ENCODE results near the gene RASA4B.
"Not testable (repeated sequence)": the region's sequence is repeated elsewhere in the genome, so short reads cannot be mapped to it uniquely, and the experiment has no call there.

Gene RASA4B

DNA sequence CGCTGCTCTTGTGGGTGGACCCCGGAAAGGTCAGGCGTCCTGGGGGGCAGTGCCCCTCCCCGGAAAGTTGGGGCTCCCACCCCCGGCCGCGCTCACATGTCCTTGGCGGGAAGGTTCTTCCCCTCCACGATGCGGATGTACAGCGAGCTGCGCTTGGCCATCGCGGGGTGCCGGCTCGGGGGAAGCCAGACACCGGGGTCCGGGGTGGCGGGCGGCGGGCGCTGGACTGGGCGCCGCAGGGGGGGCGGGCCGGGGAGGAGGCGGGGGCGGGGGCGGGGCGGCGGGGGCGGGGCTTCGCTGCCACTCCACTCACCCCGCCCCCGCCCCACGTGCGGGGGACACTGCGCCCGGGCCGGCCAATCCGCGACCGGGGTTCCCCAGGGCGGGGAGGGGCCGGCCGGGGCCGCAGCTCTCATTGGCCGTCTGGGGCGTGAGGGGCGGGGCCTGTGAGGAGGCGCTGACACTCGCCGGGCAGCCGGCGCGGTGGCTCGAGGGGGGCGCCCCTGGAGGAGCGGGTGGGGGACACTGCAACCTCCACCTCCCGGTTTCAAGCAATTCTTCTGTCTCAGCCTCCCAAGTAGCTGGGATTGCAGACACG is at the start of gene RASA4B:
TSS of gene RASA4B (minus strand) at position 228 of the 598 bp plus-strand sequence. CDS start at position 161, 67 bp downstream.
- not testable (repeated sequence) for DNase-seq (ENCODE audit: low read depth)

DNA sequence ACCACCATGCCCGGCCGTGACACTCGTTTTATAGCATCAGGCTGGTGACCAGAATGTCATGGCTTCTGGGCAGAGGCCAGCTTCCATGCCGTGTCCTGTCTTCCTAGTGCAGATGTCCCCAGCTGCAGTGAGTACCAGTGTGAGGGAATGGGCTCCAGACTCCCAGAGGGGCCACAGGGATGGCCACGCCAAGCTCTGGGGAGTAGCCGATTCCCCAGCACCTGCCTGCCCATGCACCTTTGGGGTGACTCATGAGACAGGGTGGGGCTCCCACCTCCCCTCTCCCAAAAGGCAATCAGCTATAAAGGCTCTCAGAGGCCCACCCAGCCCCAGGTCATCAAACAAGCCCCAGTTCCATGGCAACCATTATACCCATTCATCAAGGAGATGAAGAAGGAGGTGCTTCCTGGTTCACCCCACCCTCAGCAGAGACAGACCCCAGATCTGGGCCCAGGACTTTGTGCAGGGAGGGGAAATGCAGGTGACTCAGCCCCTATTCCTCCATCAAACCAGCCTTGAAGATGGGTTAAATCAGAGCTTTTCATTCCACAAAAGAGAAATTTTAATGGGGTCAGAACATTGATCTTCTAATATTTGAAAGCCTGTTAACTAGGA is 33.3 kb upstream of the RASA4B start, which contains the start of gene SPDYE2:
TSS of gene SPDYE2 (plus strand) at position 419 of the 615 bp plus-strand sequence. CDS start 2,030 bp downstream, outside the sequence.
- DNase-seq (ENCODE audit: low read depth) = not testable (repeated sequence)

DNA sequence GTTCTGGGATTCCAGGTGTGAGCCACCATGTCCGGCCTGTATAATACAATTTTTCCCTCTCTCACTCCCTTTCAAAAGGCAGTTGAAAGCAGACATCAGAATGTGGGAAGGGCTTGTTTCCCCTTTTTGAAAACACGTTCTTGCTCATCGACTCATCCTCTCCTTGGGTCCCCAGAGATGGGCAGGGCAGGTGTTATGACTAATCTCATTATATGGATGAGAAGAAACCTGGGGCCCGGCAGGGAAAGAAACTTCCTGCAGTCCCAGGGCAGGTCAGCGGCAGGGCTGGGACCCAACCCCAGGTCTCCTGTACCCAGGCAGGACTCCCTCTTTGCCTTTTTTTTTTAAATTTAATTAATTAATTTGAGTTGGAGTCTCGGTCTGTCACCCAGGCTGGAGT is 28.8 kb upstream of the RASA4B start:
- DNase-seq (ENCODE audit: low read depth) = not testable (repeated sequence)

DNA sequence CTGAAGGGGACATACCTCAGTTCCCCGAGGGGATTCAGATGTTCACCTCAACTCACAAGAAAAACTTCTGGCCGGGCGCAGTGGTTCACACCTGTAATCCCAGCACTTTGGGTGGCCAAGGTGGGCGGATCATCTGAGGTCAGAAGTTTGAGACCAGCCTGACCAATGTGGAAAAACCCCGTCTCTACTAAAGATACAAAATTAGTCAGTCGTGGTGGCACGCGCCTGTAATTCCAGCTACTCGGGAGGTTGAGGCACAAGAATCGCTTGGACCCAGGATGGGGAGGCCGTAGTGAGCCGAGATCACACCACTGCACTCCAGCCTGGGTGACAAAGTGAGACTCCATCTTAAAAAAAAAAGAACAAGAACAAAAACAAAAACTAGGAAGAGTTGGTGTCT is 27.7 kb upstream of the RASA4B start:
- not testable (repeated sequence) for DNase-seq (ENCODE audit: low read depth)

DNA sequence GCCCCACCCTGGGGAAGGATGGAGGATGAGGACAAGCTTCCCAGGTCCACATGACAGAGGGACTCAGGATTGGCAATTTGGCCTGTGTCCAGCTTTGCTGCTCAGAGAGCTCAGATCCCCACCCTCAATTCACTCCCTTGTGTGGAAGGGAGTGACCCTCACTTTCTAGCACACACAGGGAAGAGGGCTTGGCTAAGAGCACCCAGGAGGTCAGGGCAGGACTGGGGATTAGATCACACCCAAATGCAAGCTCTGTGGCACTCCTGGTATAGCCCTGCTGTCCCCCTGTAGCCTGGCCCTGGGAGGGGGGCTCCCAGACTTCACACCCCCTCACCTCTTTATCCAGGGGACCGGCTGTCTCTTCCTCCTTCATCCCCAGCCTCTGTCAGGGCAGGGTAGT is 26.8 kb upstream of the RASA4B start:
- DNase-seq (ENCODE audit: low read depth) = not testable (repeated sequence)

DNA sequence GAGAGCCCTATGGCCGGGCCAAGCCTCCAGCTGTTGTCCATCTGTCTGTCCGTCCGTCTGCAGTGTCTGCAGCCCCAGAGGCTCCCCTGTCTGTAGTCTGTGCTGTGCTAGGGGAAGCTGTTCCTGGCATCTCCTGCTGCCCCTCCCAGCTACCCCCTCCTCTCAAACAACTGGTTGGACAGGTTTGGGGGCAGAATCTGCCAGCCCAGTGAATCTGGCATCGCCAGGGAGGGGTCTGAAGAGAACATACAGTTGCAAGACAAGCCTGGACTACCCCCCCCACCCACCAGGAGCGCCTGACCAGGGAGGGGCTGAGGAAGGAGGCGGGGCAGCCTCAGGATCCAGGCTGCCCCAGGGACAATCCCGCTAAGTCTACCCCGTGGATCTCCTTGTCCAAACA is 26.0 kb upstream of the RASA4B start, which contains the start of gene UPK3BL2:
TSS of gene UPK3BL2 (minus strand) at position 101 of the 400 bp plus-strand sequence. CDS start at position 41, 60 bp downstream.
- not testable (repeated sequence) for DNase-seq (ENCODE audit: low read depth)

DNA sequence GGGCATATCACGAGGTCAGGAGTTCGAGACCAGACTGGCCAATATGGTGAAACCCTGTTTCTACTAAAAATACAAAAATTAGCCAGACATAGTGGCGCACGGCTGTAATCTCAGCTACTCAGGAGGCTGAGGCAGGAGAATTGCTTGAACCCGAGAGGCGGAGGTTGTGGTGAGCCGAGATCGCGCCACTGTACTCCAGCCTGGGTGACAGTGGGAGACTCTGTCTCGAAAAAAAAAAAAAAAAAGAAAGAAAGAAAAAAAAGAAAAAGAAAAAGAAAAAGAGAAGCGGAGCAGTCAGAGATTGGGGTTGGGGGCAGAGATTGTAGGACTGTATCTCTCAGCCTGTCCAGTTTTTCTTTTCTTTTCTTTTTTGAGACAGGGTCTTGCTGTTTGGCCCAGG is 25.2 kb upstream of the RASA4B start:
- DNase-seq (ENCODE audit: low read depth) = not testable (repeated sequence)

DNA sequence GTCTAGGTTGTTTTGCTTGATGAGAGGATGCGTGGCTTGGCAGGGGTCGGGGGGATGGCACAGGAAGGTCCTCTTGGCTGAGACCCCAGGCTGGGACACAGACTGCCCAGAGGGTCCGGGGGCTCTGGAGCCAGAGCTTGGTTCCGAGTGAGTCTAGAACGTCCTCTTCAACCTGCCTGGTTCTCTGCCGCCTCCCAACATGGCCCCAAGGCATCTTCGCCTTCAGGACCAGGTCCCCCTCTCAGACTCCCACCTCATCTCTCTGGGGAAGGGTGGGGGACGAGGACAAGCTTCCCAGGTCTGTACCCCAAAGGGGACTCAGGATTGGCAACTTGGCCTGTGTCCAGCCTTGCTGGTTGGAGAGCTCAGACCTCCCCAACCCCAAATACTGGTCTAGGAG is 24.5 kb upstream of the RASA4B start:
- DNase-seq (ENCODE audit: low read depth) = not testable (repeated sequence)

DNA sequence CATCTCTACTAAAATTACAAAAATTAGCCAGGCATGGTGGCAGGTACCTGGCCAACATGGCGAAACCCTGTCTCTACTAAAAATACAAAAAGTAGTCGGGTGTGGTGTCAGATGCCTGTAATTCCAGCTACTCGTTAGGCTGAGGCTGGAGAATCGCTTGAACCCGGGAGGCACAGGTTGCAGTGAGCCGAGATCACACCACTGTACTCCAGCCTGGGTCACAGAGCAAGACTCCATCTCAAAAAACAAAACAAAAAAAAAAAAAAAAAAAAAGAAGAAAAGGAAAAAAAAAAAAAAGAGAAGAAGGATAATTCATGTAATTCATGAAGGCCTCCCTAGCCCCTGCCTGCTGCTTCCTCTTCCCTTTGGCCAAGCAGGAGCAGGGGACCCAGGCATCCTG is 23.0 kb upstream of the RASA4B start:
- DNase-seq (ENCODE audit: low read depth) = not testable (repeated sequence)

DNA sequence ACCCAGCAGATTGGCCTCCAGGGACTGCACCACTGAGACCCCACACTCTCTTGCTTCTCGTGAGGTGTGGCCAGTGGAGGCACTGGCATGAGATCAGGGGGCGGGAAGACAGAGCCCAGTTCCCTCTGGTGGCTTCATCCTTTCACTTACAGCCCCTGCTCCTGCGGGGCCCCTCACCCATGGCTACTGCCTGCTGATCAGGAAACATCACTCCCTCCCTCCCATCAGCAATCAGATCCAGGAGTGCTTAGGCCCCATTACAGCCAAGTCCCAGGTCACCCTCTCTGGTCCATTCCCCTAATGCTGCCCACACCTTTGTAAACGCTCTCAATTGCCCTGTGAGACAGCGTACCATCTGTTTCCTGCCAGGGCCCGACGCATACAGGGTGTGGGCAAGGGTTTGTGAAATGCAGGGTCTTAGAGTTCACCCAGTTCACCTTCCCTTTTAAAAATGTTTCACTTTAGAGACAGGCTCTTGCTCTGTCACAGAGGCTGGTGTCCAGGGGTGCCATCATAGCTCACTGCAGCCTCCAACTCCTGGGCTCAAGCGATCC is 17.6 kb upstream of the RASA4B start:
- DNase-seq (ENCODE audit: low read depth) = not testable (repeated sequence)

DNA sequence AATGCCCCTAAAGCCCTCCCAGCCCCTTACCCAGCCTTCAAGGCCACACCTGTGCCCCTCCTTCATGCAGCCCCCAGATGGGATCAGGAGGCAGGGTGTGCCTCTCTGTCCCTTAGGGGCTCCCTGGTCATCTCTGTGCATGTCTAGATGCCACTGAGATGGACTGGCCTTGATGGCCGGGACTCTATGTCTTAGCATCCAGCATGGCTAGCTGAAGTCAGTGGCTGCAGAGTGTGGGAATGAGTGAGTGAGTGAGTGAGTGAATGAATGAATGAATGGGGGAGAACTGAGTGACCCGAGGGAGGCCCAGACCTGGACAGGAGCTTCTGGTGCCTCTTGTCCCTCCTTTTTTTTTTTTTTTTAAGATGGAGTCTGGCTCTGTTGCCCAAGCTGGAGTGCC is 14.6 kb upstream of the RASA4B start:
- DNase-seq (ENCODE audit: low read depth) = not testable (repeated sequence)

DNA sequence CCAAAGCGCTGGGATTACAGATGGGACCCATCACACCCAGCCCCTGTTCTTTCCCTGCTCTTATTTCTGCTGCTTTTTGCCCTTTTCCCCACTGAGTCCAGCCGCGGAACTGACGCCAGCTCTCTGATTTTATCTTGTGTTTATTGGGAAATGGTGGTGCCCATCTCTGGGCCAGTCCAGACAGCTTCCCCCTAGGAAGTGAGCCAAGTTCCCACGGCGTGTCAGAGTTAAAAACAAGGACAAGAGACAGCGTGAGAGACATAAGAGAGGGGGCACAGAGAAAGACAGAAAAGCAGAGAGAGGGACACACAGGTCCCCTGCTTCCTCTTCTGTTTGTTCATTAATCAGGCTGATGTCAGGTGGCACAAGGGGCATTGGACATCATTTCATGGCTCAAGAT is 14.0 kb upstream of the RASA4B start:
- not testable (repeated sequence) for DNase-seq (ENCODE audit: low read depth)

DNA sequence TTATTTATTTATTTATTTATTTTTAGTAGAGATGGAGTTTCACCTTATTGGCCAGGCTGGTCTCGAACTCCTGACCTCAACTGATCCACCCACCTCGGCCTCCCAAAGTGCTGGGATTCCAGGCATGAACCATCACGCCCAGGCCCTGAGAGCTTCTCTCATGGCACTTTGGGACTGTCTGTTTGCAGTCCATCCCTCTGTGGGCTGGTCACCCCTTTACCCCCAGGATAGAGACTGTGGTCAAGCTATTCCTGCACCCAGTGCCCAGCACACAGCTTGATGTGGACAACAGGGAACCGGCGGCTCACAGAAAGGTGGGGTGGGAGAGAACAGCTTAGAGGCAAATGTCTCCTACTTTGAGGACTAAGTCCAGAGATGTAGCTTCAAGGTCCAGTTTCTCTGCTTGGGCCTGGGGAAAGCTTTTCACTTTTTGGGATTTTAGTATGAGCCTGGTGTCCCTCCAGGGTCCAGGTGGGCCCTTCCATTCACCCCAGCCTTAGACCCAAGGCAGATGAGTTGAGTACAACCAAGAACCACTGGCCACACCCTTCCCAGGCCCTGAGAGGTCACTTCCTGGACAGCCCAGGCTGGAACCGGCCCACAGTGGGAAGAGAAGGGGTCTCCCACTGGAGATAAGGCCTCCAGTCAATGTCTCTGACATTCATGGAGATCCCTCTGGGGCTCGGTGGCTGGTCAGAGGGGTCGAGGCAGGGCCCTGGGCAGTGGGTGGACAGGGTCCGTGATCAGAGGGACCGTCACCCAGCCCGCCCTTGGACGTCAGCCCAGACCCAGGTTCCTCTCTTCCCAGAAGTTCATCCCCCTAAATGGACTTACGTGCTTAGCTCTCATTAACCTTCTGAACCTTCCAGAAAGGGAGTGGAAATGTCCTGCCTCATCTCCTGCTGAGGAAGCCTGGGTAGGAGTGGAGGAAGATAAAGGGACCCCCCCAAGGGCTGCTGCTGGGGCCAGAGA is 10.5 kb upstream of the RASA4B start:
- DNase-seq (ENCODE audit: low read depth) = not testable (repeated sequence)

DNA sequence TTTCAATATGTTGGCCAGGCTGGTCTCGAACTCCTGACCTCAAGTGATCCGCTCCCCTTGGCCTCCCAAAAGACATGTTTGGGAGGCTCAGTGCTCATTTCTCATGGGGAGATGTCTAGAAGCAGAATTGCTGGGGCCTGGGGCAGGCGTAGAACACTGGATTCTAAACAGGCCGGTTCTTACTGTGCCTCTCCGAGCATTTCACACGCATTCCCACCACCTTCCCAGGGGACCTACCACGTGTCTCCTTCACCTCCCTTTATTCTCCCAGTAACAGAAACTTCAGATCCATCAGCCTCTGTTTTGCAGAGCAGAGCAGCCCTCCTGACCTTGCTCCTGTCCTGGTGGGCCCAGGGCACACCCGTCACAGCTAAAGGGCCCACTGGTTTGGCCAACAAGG is 9.6 kb upstream of the RASA4B start:
- not testable (repeated sequence) for DNase-seq (ENCODE audit: low read depth)

DNA sequence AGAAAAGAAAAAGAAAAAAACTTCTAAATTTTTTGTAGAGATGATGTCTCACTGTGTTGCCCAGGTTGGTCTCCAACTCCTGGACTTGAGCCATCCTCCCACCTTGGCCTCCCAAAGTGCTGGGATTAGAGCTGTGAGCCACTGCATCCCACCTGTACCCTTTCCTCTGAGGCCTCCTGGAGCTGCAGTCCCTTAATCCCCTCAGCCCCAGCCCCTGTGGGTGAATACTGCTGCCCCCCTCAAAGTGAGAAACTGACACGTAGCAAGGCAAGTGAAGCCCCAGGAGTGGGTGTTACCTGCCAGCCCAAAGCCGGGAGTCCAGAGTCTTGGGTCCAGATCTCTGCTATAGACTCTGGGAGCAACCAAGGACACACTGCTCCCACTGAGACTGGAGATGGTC is 7.2 kb upstream of the RASA4B start:
- DNase-seq (ENCODE audit: low read depth) = not testable (repeated sequence)

DNA sequence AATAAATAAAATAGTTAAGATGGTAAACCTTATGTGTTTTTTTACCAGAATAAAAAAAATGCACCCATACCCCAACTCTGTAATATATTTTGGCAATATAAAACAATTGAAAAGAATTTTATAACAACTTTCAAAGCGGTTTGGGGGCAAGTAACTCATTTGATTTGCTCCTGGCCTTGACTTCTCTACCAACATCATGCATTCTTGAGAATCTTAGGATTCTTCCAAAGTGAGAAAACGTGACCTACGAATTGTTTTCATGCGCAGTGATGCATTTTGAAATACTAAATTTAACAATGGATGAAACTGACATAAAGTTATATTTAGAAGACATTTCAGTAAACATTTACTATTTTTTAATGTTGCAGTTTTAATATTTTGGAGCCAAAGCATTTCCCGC is 3.2 kb upstream of the RASA4B start:
- not testable (repeated sequence) for DNase-seq (ENCODE audit: low read depth)

DNA sequence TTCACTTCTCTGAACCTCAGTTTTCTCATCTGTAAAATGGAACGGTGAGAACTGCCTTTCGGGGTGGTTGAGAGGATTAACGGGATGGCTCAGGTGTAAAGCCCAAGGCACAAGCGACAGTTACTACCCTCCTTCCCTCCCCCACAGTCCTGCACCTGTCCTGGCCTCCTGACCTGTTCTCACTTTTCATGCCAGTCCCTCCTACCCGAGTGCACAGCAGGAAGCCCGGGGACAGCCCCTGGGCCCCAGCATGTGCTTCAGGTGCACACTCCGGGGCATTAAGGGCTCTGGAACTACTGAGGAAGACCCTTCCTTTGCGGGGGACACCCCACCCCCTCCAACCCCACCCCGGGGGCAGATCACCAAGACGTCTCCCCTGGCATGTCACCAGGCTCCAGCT is 626 bp downstream of the RASA4B start:
- DNase-seq (ENCODE audit: low read depth) = not testable (repeated sequence)

DNA sequence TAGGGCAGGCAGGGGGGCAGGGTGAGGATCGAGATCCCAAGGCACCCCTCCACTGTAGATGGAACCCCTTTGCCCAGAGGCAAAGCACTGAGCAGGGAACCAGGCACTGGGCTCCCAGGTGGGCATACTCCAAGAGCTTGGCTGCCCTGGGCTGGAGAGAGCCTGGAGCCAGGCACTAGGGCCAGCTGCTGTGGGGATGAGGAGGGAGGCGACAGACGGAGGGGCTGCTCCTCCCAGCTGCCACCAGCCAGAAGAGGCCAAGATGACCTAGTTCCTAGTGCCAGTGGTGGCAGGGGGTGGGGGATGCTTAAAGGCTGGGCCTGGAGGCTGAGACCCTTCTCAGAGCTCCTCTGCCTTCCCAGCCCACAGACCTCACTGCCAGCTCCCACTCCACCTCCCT is 1.7 kb downstream of the RASA4B start:
- DNase-seq (ENCODE audit: low read depth) = not testable (repeated sequence)

DNA sequence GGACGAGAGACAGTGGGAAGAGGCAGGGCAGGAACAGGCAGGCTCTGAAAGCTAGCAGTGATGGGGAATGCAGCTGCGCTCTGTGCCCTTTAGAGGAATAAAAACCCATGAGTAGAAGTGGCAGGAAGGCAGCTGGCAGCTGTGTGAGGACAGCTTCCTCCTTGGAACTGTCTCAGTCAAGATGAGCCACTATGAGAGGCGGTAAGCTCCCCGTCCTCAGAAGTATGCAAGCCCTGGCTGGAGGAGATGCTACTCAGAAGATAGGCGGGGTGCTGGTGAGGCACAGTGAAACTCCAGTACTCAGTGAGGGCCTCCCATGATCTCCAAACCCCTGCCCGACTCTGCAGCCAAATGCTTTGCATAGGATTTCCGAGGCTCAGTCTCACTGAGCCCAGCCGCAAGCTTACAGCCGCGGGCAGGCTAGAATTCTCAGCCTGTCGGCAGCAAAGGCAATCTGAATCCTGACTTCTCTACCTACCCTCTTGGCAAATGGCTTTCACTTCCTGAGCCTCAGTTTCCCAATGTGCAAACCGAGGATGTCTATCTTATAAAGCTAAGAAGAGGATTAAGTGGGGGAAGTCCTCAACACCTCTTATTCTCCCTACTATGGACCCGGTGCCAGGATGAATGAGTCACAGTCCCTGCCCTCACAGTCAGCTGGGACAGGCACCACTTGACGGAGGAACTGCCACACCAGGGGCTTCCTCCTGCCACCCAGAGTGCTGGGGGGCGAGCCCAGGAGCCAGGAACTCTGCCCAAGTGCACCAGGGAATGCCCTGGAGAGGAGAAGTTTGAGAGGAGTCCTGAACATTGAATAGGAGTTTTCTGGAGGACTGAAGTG is 2.5 kb downstream of the RASA4B start:
- DNase-seq (ENCODE audit: low read depth) = not testable (repeated sequence)

DNA sequence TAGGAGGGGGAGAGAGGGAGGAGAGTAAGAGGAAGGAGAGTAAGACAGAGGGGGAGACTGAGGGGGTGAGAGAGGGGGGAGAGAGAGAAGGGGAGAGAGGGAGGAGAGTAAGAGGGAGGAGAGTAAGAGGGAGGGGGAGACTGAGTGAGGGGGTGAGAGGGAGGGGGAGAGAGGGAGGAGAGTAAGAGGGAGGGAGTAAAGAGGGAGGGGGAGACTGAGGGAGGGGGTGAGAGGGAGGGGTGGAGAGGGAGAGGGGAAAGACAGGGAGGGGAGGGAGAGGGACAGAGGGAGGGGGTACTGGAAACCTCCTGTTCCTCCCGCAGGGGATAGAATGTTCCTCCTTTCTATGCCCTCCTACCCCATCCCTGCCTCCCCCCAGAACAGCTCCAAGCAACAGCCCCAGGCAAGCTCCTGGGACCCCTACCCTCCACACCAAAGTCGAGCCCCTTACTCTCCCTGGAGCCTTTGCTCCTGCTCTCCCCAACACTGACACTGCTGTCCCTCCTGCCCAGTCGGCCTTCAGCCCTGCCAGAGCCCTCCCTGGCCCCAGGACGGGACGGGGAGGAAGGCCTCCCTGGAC is 4.8 kb downstream of the RASA4B start:
- not testable (repeated sequence) for DNase-seq (ENCODE audit: low read depth)

Measured in activated T-cell treated with anti-CD3 and anti-CD28 coated beads for 48 hours (primary cell).